HG03378 (cell line): ENCODE measurements around the gene CCDC136.

ENCODE experiments used
- ATAC-seq: cut with Tn5 transposase; IDR thresholded peaks from one replicate; pipeline ENCODE4 v1.9.1; 2021; ENCODE audit warnings: mild to moderate bottlenecking, moderate library complexity; ENCODE audit not compliant: unreplicated experiment

CCDC136 gene

DNA sequence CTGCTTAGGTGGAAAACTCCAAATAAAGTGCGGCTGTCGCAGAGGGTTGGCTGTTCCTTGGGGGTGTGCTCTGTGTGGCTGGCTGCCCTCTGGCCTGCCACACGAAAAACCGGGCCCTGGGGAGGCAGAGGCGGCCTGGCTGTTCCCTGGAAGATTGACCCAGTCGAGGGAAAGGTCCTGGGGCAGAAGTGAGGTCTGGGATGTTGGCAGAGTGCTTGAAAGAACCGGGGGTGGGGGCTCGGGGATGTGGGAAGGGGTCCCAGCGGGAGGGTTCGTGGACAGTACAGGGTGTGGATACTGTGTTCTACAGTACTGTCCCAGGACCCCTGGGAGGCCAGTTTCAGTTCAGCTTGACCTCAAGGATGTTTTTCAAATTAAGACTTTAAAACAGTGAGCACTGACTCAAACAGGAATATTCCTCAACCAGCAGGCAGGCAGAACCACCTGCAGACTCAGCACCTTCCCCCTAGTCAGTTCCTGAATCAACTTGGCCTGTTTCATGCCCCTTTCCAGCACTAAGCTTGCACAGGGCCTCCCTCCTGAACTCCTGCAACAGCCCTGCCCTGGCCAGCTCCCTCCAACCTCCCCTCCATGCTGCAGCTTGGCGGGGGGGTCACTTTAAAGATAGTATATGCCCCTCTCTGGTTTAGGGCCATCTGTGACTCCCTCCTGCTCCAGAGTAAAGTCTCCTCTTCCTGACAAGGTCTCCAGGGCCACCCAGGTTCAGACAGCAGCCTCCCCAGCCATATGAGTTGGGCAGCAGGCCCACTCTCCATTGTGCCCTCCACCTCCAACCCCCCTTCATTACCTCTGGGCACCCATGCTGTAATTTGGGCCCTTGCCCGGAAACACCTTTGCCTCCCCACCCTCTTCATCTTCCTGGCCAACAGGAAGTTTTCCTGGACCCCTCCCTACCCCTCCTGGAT is 67.7 kb downstream of the CCDC136 start:
- ATAC-seq: no peak

DNA sequence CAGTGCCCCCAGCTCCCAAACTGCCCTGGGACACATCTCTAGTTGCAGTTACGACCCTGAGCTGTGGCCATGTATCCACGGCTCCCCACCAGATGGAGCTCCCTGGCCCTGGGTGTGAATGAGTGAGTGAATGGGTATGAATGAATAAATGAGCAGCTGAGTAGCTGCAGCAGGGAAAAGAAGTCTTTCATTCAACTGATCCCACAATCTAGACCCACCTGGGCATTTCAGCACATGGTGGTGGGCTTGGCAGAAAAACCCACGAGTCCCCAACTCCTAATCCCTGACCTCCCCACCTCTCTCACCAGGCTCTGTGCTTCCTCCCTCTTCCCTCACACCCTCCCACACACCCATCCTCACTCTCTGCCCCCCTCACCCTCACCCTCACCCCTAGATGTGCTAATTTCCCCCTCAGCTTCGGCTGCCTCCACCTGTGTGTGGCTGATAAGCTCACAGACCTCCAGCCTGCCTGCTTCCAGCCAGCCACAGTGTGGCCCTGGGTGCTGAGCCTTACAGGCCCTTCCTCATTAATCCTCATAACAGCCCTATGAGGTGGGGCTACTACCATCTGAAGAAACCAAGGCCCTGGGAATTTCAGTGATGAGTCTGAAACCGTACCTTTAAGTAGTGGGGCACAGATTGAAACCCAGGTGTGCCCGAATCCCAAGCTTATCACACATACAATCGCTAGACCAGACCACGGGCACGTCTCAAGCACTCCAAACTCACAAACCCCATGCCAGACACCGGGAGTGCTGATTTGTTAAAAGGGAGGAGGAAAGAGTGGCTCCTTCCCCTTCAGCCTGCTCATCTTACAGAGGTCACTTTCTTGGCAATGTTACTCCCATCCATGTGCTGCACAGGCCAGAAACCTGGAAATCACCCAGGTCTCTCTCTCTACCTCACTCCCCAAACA is 68.6 kb downstream of the CCDC136 start:
- ATAC-seq: no peak

DNA sequence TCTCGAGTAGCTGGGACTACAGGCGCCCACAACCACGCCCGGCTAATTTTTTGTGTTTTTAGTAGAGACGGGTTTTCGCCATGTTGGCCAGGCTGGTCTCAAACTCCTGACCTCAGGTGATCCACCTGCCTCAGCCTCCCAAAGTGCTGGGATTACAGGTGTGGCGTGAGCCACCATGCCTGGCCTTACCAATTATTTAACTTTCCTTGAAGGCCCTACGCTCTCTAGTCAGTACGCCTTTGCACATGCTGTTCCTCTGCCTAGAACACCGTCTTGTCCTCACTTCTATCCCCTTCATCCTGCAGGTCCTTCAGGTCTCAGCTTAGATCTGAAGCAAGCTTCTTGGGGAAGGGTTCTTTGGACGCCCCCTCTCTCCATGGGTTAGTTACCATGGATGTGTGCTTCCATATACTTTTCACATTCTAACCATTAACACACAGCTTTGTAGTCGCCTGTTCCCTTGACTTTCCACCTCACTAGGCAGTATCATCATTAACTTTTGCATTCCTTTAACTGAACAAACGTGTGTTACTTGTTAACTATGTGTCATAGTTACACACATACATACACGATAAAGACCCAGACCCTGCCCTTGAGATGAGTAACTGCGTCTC is 70.3 kb downstream of the CCDC136 start:
- ATAC-seq: no peak

DNA sequence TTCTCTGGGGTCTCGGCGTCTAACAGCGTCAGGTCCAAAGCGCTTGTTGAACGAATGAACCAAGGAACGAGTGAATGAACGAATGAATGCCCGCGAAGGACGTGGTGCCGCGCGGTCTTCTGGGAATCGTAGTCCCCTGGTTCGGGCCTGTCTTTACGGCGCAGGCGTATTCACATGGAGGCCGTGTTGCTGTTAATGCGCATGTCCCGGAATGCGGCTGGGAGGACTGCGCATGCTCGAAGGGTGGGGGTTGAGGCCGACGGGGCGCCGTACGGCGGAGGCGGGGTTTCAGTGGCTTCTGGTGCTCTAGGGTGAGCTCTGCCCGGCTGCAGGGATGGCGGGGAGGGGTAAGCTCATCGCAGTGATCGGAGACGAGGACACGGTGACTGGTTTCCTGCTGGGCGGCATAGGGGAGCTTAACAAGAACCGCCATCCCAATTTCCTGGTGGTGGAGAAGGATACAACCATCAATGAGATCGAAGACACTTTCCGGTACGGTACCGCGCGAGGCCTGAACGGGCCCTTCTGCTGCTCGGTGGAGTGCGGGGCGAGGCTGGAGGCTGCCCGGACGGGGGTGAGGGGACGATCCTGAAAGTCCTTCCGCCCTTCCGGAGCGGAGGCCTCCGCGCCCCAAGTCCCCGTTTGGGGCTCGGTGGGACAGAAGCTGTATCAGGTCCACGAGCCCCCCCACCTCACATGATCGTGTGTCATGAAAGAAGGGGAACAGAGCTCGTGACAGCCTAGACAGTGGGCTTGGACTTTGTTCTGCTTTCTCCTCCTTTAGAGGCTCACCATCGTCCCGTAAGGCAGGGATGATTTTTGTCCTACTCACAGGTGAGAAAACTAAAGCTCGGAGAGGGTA is 71.0 kb downstream of the CCDC136 start, which contains the start of gene ATP6V1F:
TSS of gene ATP6V1F (plus strand) at position 286 of the 862 bp plus-strand sequence. CDS start at position 335, 49 bp downstream.
- ATAC-seq: peak; percentile 82

DNA sequence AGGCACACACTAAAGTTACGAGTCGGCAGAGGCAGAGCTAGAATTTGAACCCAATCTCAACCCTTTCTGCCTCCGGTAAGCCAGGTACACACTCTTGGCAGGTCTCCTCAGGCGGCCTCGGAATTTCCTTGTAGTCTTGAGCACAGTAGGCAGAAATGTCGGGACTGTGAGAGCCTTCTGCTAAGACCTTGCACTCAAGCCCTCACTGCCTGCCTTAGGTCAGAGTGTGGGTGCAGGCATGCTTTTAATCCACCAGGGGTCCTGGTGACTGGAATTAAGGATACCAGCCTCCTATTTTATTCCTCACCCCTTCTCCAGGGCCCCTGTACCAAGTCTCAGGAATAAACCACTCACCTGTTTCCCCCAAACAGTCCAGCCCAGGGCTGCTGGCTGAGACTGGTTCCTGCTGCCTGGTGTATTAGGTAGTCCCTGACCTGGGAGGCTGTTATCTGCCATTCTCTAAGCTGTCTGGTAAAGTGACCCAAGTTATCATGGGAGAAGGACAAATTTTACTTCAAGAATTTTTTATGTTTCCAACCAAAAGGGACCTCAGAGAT is 71.7 kb downstream of the CCDC136 start:
- peak; percentile 40 for ATAC-seq

DNA sequence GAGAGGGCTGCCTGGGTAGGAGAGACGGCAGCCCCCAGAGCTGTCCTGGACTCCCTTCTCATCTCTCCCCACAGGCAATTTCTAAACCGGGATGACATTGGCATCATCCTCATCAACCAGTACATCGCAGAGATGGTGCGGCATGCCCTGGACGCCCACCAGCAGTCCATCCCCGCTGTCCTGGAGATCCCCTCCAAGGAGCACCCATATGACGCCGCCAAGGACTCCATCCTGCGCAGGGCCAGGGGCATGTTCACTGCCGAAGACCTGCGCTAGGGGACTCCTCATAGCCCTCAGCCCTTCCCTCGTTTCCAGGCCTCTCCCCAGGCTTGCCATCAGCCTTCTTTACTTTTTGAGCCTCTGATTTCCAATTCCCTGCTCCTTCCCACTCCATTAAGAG is 73.5 kb downstream of the CCDC136 start:
- no peak for ATAC-seq

DNA sequence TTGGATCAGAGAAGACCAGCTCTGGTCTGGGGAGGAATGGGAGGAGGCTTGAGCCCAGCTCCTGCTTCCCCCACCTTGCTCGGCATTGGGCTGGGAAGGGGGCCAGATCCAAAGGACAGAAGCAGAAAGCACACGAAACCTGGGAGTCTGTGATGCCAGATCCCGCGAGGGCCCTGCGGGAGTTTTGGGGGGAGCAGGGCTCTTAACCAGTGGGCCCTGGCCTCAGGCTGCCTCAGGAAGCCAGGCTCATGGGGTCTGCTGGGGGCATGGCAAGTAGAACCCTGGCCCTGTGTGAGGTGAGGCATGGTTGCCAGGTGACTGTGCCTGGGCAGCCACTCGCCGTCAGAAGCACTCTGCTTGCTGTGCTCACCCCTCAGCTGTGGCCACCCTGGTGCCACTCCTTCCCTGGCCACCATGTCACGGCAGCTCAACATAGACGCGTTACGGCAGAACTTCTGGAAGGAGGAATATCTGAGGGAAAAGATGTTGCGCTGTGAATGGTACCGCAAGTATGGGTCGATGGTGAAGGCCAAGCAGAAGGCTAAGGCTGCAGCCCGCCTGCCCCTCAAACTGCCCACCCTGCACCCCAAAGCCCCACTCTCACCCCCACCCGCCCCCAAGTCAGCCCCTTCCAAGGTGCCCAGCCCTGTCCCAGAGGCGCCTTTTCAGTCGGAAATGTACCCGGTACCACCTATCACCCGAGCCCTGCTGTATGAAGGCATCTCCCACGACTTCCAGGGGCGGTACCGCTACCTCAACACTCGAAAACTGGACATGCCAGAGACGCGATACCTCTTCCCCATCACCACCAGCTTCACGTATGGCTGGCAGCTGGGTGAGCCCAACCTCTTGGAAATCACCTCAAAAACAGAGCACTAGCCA is 74.5 kb downstream of the CCDC136 start:
- no peak for ATAC-seq

DNA sequence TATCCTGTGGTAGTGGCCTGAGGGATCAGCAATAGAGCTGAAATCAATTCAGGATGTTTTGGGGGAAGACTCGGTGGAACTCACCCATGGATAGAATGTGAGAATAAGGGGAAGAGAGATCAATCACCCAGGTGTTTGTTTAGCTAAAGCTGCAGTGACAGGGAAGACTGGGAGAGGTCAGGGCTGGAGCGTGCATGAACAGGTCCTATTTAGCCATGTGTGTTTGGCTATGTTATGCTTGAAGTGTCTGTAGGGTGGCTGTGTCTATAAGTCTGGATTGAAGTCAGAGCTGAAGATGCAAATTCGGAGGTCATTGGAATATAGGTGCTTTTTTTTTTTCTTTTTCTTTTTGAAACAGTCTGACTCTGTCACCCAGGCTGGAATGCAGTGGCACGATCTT is 75.5 kb downstream of the CCDC136 start:
- ATAC-seq: no peak

DNA sequence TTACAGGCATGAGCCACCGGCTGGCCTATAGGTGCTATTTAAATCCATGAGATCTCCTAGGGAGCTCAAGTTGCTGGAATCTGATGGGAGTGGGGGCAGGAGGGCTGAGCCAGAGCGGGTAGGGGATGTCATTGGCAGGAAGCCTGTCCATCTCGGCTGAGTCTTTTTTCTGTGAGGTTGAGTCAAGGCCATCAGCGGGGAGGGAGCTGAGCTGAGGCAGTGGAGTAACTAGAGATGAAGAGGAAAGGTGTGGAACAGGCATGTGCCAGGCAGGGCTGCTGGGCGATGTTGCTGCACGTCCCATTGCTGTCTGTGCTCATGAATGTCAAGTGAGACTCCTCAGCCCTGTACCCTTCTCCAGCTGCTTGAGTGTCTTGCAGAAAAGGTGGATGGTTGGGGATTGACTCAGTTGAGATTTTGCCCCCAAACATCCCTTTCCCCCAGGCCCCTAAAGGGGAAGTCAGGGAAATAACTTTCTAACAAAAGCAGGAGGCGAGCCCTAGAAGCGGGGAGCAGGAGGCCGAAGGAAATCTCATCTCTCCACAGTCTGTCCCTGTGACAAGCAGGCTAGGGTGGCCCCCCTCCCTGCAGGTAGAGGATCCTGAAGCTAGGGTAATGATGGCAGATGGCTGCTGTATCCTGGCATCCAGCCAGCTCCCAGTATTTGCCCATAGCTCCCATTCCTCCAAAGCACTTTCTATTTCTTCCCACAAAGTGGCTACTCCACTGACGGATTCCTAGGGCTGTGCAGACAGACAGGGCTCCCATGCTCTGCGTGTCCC is 76.3 kb downstream of the CCDC136 start:
- ATAC-seq: no peak

DNA sequence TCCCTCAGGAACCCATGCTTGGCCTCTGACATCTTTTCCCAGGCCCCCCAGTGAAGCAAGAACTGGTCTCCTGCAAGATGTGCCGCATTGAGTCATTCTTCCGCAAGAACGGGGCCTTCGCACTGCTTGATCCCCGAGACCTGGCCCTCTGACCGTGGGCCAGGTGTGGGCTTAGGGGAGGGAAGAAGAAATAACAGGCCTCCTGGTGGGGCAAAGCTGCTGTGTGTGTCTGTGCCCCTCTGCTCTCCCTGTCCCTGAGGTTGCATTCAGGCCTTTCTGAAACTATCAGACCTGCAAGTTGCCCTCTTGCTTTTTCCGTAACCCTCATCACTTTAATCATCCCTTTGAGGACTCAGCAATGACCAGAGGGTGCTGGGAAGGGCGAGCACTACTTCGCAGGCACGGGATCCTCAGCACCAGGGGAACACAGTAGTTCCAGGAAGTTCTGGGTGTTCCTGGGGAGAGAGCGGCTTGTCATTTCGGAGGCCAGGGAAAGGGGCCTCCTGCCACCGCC is 76.9 kb downstream of the CCDC136 start:
- ATAC-seq: no peak

DNA sequence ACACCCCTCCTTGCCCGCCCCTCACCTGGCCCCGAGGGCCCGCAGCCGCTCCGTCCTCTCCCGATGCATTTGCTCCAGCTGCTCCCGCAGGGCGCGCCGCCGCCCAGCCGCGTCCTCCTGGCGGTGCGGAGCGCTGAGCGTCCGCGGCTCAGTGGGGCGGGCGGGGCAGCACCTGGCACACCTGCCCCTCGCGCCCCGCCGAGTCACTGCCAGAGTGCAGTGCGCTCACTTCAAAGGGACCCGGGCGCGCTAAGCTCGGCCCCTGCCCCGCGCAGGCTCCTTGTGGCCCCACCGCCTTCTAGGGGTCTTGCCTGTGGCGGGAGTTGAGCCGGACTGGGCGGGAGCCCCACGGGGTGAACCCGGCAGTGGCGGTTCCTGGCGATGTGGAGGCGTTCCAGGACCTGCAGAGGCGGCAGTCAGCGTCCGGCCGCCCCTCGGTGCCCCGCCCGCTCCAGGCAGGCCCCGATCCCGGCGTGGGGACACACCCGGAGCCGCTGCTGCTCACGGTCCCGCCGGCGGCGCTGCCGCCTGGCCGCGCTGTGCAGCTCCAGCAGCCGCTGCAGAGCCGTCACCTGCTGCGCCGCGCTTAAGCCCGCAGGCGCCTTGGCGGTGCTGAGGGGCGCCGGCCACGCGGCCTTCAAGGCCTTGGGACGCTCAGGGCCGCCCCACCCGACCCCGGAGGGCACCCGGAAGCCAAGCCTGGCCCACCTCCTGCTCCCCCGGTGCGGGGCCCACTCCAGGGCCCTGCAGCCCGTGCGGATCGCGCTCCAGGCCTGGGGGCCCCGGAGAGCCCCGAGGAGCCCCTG is 77.6 kb downstream of the CCDC136 start:
- no peak for ATAC-seq

DNA sequence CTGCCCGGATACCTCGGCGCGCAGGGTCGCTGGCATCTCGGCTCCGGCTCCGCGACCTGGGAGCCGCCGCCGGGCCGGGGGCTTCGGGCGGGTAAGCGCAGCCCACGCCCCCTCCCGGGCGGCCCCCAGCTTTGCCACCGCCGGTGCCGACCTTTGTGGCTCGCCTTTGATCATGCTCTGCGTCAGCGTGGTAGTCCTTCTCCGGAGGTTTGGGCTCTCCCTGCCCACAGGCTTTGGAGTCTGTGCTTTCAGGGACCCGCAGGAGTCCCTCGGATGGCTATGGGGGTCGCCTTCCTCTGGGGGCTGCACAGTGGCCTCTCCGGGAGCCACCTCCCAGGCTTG is 78.1 kb downstream of the CCDC136 start:
- no peak for ATAC-seq

DNA sequence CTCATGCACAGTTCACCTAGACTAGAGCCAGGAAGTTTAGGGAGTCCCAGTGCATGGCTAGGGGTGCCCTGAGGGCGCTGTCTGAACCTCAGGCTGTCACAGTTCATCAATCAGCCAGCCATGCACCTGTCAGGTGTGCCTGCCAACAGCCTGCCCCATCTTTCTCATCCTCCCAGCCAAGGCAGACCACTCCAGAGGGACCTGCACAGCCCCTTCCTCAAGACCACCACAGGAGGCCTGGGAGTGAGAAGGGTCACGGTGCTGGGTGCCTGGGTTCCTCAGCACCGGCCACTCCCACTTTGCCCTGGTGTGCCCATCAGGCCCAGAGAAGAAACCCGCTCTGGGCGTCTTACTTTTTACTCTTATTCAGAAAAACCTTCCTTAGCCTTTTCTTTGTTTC is 79.3 kb downstream of the CCDC136 start:
- ATAC-seq: no peak
